HG03575 (cell line): ENCODE data around the gene PAQR5.

Experiments used
- ATAC-seq: cut with Tn5 transposase; IDR thresholded peaks from one replicate; pipeline ENCODE4 v1.9.1; 2021; ENCODE audit not compliant: unreplicated experiment, insufficient number of reproducible peaks, low FRiP score; ENCODE audit errors: extremely low read depth

Gene PAQR5, protein sequence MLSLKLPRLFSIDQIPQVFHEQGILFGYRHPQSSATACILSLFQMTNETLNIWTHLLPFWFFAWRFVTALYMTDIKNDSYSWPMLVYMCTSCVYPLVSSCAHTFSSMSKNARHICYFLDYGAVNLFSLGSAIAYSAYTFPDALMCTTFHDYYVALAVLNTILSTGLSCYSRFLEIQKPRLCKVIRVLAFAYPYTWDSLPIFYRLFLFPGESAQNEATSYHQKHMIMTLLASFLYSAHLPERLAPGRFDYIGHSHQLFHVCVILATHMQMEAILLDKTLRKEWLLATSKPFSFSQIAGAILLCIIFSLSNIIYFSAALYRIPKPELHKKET

GRCh38 chr15:69298697-69299441 is at the start of gene PAQR5:
TSS of gene PAQR5 (plus strand) at chr15:69298912. CDS start at chr15:69360081, 61,169 bp downstream.
- ATAC-seq = no peak

GRCh38 chr15:69253156-69253555 is 45.6 kb upstream of the PAQR5 start:
- ATAC-seq = no peak

DNA sequence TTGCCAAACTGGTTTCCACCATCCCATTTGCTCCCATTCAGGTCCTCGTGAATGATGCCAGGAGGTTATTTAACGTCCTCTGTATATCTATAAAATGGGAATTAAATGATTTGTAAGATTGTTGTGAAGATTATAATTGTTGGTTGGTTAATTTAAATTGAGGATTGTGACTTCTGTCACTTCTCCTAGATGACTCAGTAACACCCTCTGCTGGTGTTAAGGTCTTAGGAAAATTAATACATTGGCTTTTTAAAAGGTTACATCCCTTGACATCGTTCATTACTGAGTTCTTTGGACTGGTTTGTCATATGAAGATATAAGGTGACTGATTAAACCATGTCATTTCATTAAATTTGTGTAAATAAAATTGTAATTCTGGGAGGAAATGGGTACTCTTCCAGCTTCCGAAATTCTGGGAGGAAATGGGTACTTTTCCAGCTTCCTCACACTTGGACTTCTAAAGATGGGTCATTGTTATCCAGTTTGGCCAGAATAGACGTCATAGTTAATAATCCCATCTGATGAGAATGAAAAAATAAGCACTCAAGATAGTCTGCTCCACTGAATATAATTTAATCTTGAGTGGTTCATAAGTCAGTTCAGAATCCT is 33.3 kb upstream of the PAQR5 start:
- ATAC-seq = no peak

DNA sequence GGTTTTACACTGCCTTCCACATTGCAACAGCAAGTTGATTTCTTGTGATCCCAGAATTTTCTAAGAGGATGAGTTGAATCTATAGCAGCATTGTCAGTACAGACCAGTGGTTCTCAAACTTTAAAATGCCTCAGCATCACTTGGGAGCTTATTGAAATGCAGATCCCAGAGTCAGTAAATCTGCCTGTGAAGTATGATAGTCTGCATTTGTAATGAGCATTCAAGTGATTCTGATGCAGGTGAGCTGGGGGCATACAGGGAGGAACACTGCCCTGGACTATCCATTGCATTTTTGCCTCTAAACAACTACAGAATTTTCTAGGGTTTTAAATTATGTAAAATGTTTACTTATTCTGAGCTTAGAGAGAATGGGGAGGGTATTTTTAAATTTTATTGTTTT is 27.5 kb upstream of the PAQR5 start:
- no peak for ATAC-seq

DNA sequence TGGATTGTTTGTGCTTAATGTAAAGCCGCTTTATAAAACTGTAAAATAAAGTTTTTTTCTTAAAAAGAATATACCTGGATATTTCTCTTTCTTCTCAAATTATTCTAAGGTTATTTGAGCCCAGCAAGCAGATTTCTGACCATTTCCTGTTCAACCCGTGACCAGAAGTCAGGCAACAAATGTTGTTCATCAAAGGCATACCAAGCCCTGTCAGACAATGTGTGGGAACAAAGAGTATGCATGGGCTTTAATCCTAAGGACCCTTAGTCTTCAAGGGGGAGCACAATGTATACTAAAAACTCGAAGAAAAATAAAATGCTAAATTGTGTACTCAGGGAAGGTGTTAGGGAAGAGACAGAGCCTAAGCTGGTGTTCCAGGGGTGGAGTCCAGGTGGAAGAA is 26.6 kb upstream of the PAQR5 start:
- no peak for ATAC-seq

GRCh38 chr15:69272891-69273290 is 25.8 kb upstream of the PAQR5 start:
- ATAC-seq = no peak

- no peak for ATAC-seq
Measured at GRCh38 chr15:69275074-69275670, 23.5 kb upstream of the PAQR5 start.

DNA sequence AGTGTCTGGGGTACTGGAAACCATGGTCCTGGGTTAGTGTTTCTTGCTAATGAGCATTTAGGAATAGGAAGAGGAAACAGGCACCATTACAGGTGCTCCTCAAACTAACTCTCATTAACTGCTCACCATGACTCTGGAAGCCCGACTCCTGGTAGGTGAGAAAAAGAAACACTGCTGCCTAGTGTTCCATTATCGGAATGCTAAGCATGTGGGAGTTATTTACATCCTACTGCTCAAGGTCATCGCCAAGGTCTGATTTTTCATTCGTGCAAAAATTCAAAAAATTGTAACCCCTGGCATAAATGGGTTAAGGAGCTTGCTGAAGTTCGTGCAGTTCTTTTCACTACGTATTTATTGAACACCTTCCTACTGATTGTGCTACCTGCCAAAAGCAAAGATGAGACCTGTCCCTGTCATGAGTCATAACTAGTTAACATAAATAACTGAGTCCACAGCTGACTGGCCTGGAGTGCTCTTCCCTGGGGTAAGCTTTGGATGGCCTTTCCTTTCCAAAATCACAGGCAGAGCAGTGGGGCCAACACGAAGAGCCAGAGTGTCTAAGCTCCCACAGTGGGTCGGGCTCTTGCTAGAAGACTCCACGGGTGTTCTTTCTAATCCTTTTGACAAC is 22.7 kb upstream of the PAQR5 start:
- ATAC-seq = no peak

DNA sequence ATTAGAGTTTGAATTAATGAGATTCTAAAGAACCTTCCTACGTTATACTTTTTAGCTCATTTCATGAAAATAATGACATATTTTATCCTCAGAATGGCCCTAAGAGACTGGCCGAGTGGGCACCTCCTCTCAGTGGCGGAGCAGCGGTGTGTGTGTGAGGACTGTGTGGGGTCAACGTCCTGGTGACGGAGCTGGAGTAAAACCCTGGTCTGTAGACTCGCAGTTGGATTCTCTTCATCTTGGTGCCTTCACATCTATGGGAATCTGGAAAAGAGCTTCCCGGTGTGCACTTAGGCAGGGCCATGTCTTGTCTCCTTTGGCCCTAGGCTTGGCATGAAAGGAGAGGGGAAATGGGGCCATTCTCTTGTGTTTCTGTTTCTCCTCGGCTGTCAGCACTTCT is 21.4 kb upstream of the PAQR5 start:
- no peak for ATAC-seq

DNA sequence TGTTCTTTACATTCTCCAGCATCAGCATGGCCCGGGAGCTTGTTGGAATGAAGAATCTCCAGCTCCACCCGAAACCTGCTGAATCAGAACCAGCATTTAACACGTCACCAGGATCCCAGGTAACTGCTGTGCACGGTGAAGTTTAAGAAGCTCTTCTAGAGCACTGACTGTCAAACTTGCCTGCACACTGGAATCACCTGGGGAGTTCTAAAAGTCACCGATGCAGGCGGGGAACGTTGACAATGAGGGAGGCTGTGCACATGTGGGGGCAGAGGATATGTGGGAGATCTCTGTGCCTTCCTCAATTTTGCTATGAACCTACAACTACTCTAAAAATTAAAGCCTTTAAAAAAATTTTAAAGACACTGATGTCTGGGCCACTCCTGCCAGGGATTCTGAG is 19.1 kb upstream of the PAQR5 start:
- ATAC-seq = no peak

GRCh38 chr15:69280783-69281182 is 17.9 kb upstream of the PAQR5 start:
- ATAC-seq = no peak

DNA sequence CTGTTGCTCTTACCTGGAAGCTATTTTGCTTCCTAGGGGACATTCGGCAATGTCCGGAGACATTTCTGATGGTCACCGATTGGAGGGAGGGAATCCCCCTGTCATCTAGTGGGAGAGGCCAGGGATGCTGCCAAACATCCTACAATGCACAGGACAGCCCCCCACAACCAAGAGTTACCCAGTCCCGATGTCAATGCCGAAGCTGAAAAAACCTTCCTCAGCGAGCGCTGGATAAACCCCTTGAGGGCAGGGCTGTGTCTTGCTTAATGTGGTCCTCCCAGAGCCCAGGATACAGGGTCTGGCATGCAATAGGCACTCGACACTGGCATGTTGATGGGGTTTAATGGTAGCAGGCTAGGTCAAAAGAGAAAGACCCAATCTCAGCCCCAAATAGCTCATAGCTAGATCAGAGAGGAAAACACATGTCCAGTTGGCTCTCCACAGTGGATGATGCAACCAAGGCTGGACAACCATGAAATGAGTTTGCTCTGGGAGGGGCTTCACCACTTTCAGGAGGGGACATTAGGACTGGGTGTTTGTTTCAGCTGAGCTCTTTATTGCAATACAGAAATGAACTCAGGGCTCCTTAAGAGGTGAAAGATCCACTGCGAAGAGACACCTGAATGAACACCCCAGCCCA is 16.5 kb upstream of the PAQR5 start:
- ATAC-seq = no peak

GRCh38 chr15:69285834-69286233 is 12.9 kb upstream of the PAQR5 start:
- no peak for ATAC-seq

DNA sequence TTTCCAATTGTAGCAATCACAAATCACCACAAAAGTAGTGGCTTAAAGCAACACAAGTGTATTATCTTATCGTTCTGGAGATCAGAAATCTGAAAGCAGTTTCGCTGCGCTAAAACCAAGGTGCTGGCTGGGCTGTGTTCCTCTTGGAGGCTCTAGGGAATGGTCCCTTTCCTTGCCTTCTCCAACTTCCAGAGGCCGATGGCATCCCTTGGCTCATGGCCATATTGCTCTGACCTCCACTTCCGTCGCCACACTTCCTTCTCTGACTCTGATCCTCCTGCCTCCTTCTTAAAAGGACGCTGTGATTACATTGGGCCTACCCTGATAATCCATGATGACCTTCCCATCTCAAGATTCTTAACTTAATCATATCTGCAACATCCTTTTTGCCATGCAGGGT is 10.7 kb upstream of the PAQR5 start:
- no peak for ATAC-seq

DNA sequence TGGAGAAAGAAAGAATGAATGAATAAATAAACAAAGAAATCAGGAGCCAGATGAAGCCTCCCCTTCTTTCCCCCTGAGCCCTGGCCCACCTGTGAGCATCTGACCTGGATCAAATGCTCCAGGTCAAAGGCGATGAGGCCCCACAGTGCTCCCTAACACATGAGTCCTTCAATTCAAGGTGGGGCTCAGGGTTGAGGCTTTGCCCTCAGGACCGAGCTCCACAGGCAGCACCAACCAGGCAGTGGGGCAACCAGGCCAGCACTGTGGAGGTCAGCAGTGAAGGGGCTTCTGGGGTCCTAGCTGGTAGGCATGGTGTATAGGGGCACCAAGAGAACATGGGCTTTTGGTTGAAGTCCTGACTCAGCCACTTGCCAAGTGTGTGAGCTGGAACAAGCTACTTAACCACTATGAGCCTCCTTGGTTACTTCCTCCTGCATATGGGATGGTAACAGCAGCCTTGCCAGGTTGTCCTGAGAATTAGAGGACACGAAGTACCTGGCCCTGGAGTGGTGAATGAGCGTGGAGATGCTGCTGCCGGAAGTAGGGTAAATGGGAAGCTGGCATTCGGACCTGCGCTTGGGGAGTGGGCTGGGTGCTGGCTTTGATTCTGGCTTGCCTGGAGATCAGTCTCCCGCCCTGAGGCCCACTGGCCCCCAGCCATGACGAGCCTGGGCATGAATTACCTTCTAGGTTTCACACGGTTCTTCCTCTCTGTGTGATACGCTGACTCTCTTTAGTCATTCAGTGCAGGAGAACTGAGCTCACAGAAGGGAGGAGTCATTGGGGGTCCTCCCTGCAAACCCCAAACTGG is 10.0 kb upstream of the PAQR5 start:
- ATAC-seq = no peak

DNA sequence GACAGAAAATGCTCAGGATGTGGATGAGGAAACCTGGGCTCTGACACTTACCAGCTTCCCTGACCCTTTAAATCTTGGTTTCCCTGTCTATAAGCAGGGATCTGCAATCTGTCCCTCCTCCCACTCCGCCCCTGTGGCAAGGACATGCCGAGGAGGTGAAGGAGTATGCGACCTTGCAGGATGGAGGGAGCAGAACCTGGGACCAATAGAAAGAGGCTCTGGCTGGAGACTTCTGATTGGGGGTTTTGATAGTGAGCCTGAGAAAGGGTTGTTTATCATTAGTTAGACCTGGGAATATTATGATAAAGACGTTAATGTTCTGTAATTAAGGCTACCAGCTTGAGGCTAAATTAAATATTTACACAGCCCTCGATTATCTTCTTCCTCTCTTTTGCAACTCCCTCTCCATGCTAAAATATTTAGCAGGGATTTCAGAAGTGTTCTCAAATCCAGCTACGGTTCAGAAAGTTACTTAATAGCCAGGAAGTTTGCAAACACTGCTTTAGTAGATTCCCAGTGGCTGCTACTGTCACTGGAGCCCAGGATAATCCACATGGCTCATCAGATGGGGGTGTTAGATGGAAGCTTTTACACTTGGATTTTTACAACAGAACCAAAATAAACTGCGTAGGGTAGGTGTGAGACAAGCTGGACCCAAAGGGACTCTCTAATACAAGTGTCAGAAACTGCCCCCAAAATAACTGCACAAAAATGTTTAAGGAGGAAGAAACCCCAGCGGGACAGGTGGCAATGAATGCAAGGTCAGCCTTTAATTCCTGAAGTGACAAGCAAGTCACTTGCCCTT is 9.2 kb upstream of the PAQR5 start:
- ATAC-seq = no peak

DNA sequence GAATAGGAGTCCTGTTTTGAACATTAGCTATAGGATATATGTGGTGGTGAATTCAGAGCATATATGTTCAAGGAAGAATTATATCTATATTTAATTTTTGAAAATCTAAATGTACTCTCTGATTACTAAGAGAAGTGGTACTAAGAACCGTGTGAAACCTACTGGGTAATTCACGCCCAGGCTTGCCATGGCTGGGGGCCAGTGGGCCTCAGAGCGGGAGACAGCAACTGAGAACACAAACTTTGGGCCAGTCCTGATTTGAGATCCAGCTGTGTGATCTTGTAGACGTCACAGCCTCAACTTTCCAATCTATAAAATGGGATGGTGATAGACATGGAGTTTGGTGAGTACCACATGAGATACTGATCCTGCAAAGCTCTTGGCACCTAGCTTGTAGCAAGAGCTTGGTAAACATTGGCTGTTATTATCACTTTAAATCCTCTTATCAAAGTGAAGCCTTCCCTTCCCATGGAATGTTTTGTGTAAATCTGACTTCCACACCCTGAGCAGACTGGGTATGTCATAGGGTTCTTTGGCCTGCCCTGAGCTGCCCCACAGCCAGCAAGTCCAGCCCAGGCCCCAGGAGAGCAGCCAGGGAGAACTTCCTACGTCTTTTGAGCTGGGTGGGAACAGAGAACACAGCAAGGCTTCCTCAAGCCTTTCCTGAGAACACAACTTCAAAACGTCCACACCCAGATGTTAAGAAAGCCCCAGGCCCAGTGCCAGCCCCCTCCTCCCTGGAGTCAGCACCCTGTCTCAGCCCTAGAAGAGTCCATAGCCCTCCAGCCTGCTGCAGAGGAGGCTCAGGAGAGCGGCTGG is 8.2 kb upstream of the PAQR5 start:
- ATAC-seq = no peak
